CD4-positive, alpha-beta T cell (primary cell): ENCODE results near the gene PRKAG3. TPM values are rescaled to one million over a fixed set of nuclear protein-coding genes. Genes with fewer than 3 reads are reported as not detected.

Source experiments
- ATAC-seq: fragments of 200-7000 bp; cut with Tn5 transposase; one replicate; pipeline ENCODE4 v1.10.0; 2022; ENCODE audit warnings: mild to moderate bottlenecking; ENCODE audit not compliant: poor library complexity
- CTCF ChIA-PET: fragments of 350-600 bp; sonication (Branson Sonifier 250); formaldehyde crosslinking; loops from one replicate; lab custom pipeline; 2021; ENCODE audit warnings: antibody characterized with exemption, inconsistent platforms; lab: Charles Lee
- POLR2A ChIA-PET: fragments of 350-600 bp; sonication (Branson Sonifier 250); formaldehyde crosslinking; loops from one replicate; lab custom pipeline; 2021; ENCODE audit warnings: antibody characterized with exemption, inconsistent platforms; lab: Charles Lee
- DNase-seq, 14 experiments: peaks; one replicate each; pipeline ENCODE4 v3.0.0-alpha.2; 2013 to 2020; ENCODE audit warnings: mixed read lengths in 2 of 14
- H3K27ac ChIP-seq, 2 donors: one replicate each; pipeline versions ENCODE4 v1.5.1 to v1.7.0; 2013; ENCODE audit warnings: low read length in 2 of 2, low read depth in 1 of 2, mild to moderate bottlenecking in 1 of 2
- H3K27me3 ChIP-seq, 2 experiments: 1 replicate in 1 of 2; 2 replicates in 1 of 2; pipeline versions ENCODE4 v1.6.1 to v1.7.0; 2013; ENCODE audit warnings: low read length in 2 of 2, control low read depth in 1 of 2, mild to moderate bottlenecking in 1 of 2, moderate library complexity in 1 of 2; ENCODE audit not compliant: insufficient read depth in 2 of 2, control insufficient read depth in 1 of 2
- H3K36me3 ChIP-seq: one replicate; pipeline ENCODE4 v1.6.1; 2013; ENCODE audit warnings: low read length, control low read depth; ENCODE audit not compliant: insufficient read depth
- H3K4me1 ChIP-seq: one replicate; pipeline ENCODE4 v1.6.1; 2013; ENCODE audit warnings: low read length, control low read depth; ENCODE audit not compliant: insufficient read depth
- H3K4me3 ChIP-seq: one replicate; pipeline ENCODE4 v1.5.1; 2013; ENCODE audit warnings: mild to moderate bottlenecking, low read length, moderate library complexity
- H3K9me3 ChIP-seq, 2 experiments: 1 replicate in 1 of 2; 2 replicates in 1 of 2; pipeline versions ENCODE4 v1.6.1 to v1.7.0; 2013; ENCODE audit warnings: low read length in 2 of 2, mild to moderate bottlenecking in 2 of 2, control low read depth in 1 of 2, moderate library complexity in 1 of 2; ENCODE audit not compliant: control insufficient read depth in 1 of 2, insufficient read depth in 1 of 2
- H3K27ac Mint-ChIP-seq: one replicate; pipeline ENCODE4 v1.8.0; 2020; ENCODE audit warnings: mixed read lengths
- H3K27me3 Mint-ChIP-seq: one replicate; pipeline ENCODE4 v1.8.0; 2021; ENCODE audit warnings: mixed read lengths
- H3K36me3 Mint-ChIP-seq: one replicate; pipeline ENCODE4 v1.8.0; 2021; ENCODE audit warnings: low read depth, mixed read lengths
- H3K4me1 Mint-ChIP-seq: one replicate; pipeline ENCODE4 v1.8.0; 2021; ENCODE audit warnings: low read depth, mixed read lengths
- H3K4me3 Mint-ChIP-seq: one replicate; pipeline ENCODE4 v1.8.0; 2020; ENCODE audit warnings: mild to moderate bottlenecking, mixed read lengths
- H3K9me3 Mint-ChIP-seq: one replicate; pipeline ENCODE4 v1.8.0; 2020; ENCODE audit warnings: mixed read lengths
- intact Hi-C, 2 experiments: fragments of 100-400 bp; cut with DNase I in 1 of 2; cut with micrococcal nuclease in 1 of 2; formaldehyde crosslinking; loops; one replicate each; pipeline versions ENCODE4 v1.15.1 to v1.9.0; 2023 to 2025; cut with DNase I, micrococcal nuclease
- total RNA-seq, 174 experiments: library from RNA in 2 of 174; stranded (reverse) in 2 of 174; gene quantifications; one replicate each; pipeline ENCODE4 v1.2.3 and lab custom pipeline; 2021 to 2026
- TF ChIP-seq, protein P1 (sequence below): fragments of 200-600 bp; IDR thresholded peaks from one replicate; pipeline ENCODE4 v1.8.0; 2022; ENCODE audit warnings: antibody characterized with exemption, mild to moderate bottlenecking

Gene PRKAG3
- total RNA-seq, 2 experiments from 2014 or later, result not detected

DNA sequence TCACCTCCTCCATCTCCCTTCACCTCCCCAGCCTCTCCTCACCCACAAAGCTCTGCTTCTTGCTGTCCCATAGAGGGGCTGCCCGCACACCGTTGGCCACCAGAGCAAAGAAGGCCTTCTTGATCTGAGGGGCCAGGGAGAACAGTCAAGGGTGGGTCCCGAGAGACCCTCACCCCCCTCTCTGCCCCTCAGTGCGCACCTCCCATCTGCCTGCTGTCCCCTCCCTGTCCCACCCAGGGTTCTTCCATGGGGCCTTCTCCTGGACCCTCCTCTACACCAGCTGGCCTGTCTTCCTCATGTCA lies 3.2 kb downstream of the PRKAG3 start:
- no peaks in the 10 kb centered on the region for H3K36me3 Mint-ChIP-seq

DNA sequence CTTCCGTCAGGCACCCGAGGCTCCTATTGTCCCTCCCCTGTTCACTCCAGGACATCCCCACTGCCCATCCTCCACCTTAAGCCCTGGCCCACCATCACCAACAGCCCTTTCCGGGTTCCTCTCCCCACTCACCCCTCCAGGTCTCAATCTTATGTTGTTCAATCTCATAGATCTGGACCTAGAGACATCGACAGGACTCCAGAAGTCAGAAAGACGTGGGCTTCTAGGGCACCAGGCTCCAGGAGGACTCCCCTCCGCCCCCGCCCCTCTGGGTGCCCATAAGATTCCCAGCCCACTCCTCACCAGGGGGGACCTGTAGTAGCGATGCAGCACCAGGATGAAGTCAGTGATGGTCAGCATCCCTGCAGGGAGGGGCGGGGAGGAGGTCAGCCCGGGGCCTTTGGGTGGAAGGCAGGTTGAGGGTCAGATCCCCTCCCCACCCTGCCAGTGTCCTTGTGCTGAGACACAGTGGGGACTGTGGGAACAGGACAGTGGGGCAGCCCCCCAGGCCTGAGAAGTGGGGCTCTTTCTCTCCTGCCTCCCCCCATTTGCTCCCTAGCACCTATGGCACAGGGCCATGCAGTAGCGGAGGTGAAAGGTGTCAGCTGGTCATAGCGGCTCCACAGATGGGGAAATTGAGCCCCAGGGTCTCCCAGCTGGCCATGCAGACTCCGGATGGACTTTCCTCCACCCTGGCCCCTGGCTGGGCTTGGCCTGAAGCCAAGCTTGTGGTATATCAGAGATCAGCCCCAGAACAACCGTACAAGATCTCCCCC lies 3.7 kb downstream of the PRKAG3 start:
- Histone ChIP-seq H3K4me3 (no peak overlapping the region), H3K9me3 (peaks cover 0 to 4% of the 10 kb centered on the region in 2 experiments), H3K4me1 (no peaks in the 10 kb centered on the region), H3K27ac (no peak overlapping the region), H3K27me3 (peaks cover 5 to 27% of the 10 kb centered on the region in 2 experiments), H3K36me3 (no peaks in the 10 kb centered on the region)
- POLR2A ChIA-PET, result interaction anchor here (0.6 kb wide), 1 partner anchor 19 kb away, joined by 3 read pairs; no protein-coding TSS in a partner anchor
- Mint-ChIP-seq H3K4me1 (no peaks in the 10 kb centered on the region), H3K9me3 (no peaks in the 10 kb centered on the region), H3K4me3 (no peak overlapping the region), H3K36me3 (no peaks in the 10 kb centered on the region), H3K27ac (no peak overlapping the region), H3K27me3 (peaks cover 28% of the 10 kb centered on the region)
- no peak for ATAC-seq
- intact Hi-C loops, result no loop called here
- no peak for DNase-seq
- CTCF ChIA-PET, result no interaction called here
- TF ChIP-seq, protein P1, sequence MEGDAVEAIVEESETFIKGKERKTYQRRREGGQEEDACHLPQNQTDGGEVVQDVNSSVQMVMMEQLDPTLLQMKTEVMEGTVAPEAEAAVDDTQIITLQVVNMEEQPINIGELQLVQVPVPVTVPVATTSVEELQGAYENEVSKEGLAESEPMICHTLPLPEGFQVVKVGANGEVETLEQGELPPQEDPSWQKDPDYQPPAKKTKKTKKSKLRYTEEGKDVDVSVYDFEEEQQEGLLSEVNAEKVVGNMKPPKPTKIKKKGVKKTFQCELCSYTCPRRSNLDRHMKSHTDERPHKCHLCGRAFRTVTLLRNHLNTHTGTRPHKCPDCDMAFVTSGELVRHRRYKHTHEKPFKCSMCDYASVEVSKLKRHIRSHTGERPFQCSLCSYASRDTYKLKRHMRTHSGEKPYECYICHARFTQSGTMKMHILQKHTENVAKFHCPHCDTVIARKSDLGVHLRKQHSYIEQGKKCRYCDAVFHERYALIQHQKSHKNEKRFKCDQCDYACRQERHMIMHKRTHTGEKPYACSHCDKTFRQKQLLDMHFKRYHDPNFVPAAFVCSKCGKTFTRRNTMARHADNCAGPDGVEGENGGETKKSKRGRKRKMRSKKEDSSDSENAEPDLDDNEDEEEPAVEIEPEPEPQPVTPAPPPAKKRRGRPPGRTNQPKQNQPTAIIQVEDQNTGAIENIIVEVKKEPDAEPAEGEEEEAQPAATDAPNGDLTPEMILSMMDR, result no peak

More for the DNA sequence above, 3.2 kb downstream of the PRKAG3 start:
- ATAC-seq (no peak), DNase-seq (no peak)
- intact Hi-C loops, result no loop called here
- H3K4me3 Mint-ChIP-seq, result no peak overlapping the region
- no peaks in the 10 kb centered on the region for H3K36me3 ChIP-seq
- H3K27me3 ChIP-seq, result peaks cover 5 to 33% of the 10 kb centered on the region in 2 experiments
- no peak overlapping the region for H3K27ac ChIP-seq
- CTCF ChIA-PET, result no interaction called here
- peaks cover 0 to 4% of the 10 kb centered on the region in 2 experiments for H3K9me3 ChIP-seq
- POLR2A ChIA-PET, result interaction anchor here (0.6 kb wide), 1 partner anchor 19 kb away, joined by 3 read pairs; no protein-coding TSS in a partner anchor
- no peak overlapping the region for H3K4me3 ChIP-seq
- TF ChIP-seq, protein P1, result no peak
- no peaks in the 10 kb centered on the region for H3K4me1 ChIP-seq
- H3K4me1 Mint-ChIP-seq, result no peaks in the 10 kb centered on the region
- H3K27ac Mint-ChIP-seq, result no peak overlapping the region
- H3K27me3 Mint-ChIP-seq, result peaks cover 33% of the 10 kb centered on the region
- no peaks in the 10 kb centered on the region for H3K9me3 Mint-ChIP-seq

DNA sequence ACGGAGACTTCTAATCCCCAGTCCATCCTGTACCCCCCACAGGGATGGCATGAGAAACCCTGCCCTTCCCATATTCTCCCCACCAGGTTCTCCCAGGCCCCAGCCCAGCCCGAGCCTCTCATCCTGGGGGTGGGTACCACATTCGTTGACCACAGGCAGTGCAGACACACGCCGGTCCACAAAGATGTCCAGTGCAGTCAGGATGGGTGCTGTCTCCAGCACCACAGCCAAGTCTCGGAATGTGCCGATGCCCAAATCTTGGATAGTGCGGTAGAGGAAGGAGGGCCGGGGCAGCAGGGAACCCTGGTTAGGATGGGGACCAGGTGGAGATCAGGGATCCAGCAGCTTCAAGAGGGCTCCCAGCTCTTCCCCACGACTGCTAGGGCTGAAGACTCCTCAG lies 4.8 kb downstream of the PRKAG3 start:
- H3K4me3 ChIP-seq, result no peak overlapping the region
- POLR2A ChIA-PET, result no interaction called here
- peaks cover 0 to 4% of the 10 kb centered on the region in 2 experiments for H3K9me3 ChIP-seq
- peaks cover 0 to 16% of the 10 kb centered on the region in 2 experiments for H3K27me3 ChIP-seq
- TF ChIP-seq, protein P1, result no peak
- Mint-ChIP-seq H3K36me3 (no peaks in the 10 kb centered on the region), H3K4me1 (no peaks in the 10 kb centered on the region), H3K4me3 (no peak overlapping the region), H3K9me3 (no peaks in the 10 kb centered on the region), H3K27ac (no peak overlapping the region), H3K27me3 (peaks cover 18% of the 10 kb centered on the region)
- no peaks in the 10 kb centered on the region for H3K4me1 ChIP-seq
- H3K36me3 ChIP-seq, result no peaks in the 10 kb centered on the region
- ATAC-seq (no peak), DNase-seq (no peak)
- intact Hi-C loops, result no loop called here
- CTCF ChIA-PET, result no interaction called here
- H3K27ac ChIP-seq, result no peak overlapping the region
